Measurements from ENCODE around the gene PTEN.

The PTEN gene

DNA sequence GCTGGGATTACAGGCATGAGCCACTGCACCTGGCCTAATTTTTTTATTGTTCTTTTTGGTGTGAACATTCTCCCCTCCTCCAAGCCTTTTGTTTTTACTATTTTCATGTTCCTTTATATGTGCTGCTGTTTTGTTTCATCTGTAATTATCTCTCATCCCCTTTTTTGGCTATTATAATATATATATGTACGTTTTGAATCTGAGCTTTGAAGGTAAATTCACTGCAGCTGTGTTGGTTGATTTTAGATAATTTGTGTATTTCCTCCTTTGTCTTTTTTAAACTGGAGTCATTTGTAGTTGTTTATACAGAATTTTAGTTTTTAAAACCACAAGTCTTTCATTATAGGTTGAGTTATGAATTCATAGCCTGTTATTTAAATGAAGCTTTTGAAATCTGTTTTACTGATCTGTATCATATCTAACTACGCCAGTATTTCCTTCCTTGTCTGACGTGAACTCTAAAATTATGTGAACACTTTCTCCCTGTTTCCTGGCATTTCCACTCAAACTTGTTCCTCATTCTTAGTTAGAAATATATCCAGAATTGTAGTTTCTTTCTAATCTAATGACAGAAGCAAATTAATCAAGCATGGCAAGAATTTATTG is 54.9 kb downstream of the PTEN start:
- Histone ChIP-seq H3K27me3 (ENCODE audit: control insufficient read depth, insufficient read depth, low read length, poor library complexity, severe bottlenecking) (no peaks in the 10 kb centered on the region), H3K9me3 (ENCODE audit: control insufficient read depth, low read length) (no peaks in the 10 kb centered on the region), H3K4me3 (ENCODE audit: insufficient read depth, low read depth, low read length) (no peak overlapping the region), H3K27ac (ENCODE audit: insufficient read depth, low read depth, low read length, poor library complexity, severe bottlenecking) (no peak overlapping the region), H3K36me3 (ENCODE audit: control insufficient read depth, insufficient read depth, low read length) (no peaks in the 10 kb centered on the region), H3K4me1 (ENCODE audit: control insufficient read depth, insufficient read depth, low read length) (peaks cover 6% of the 10 kb centered on the region)
- 91 to 100% methylated on average over 2 to 3 of the region's 3 CpGs for WGBS, 2 experiments

DNA sequence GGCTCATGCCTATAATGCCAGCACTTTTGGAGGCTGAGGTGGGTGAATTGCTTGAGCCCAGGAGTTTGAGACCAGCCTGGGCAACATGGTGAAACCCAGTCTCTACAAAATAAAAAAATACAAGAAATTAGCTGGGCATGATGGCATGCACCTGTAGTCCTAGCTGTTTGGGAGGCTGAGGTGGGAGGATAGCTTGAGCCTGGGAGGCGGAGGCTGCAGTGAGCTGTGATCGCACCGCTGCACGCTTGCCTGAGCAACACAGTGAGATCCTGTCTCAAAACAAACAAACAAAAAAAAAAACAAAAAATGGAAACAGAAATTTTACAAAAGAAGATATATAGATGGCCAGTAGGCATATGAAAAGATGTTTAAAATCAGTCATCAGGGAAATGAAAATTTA is 57.1 kb downstream of the PTEN start:
- Histone ChIP-seq H3K4me3 (ENCODE audit: insufficient read depth, low read depth, low read length) (no peak overlapping the region), H3K4me1 (ENCODE audit: control insufficient read depth, insufficient read depth, low read length) (peaks cover 2% of the 10 kb centered on the region), H3K36me3 (ENCODE audit: control insufficient read depth, insufficient read depth, low read length) (no peaks in the 10 kb centered on the region), H3K27ac (ENCODE audit: insufficient read depth, low read depth, low read length, poor library complexity, severe bottlenecking) (no peak overlapping the region), H3K27me3 (ENCODE audit: control insufficient read depth, insufficient read depth, low read length, poor library complexity, severe bottlenecking) (no peaks in the 10 kb centered on the region), H3K9me3 (ENCODE audit: control insufficient read depth, low read length) (no peaks in the 10 kb centered on the region)
- 88 to 89% methylated on average over 4 of the region's 4 CpGs for WGBS, 2 experiments

DNA sequence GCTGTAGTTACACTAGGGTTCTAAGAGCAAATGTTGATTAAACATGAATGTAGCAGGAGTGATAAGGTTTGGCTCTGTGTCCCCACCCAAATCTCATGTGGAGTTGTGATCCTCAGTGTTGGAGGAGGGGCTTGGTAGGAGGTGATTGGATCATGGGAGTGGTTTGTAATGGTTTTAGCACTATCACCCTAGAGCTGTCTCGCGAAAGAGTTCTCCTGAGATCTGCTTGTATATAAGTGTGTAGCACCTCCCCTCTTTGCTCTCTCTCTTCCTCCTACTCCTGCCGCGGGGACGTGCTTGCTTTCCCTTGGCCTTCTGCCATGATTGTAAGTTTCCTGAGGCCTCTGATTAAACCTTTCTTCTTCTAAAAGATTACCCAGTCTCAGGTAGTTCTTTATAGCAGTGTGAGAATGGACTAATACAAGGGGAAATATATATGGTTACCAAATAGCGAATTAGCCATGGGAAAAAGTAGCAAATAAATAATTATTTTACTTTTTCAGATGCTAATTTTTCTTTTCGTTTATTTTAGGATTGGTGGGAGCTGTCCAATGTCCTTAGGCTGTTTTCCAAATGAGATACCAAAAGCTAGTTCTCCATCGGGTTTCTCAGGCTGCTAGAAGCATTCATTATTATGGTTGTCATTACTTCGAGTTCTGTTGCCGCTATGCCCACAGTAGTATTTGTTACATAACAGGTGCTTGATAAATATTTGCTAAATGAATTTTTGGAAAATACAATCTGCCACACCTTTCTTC is 58.7 kb downstream of the PTEN start:
- H3K36me3 ChIP-seq (ENCODE audit: control insufficient read depth, insufficient read depth, low read length) = no peaks in the 10 kb centered on the region
- no peak overlapping the region for H3K4me3 ChIP-seq (ENCODE audit: insufficient read depth, low read depth, low read length)
- no peaks in the 10 kb centered on the region for H3K9me3 ChIP-seq (ENCODE audit: control insufficient read depth, low read length)
- no peaks in the 10 kb centered on the region for H3K27me3 ChIP-seq (ENCODE audit: control insufficient read depth, insufficient read depth, low read length, poor library complexity, severe bottlenecking)
- H3K27ac ChIP-seq (ENCODE audit: insufficient read depth, low read depth, low read length, poor library complexity, severe bottlenecking) = no peak overlapping the region
- H3K4me1 ChIP-seq (ENCODE audit: control insufficient read depth, insufficient read depth, low read length) = no peaks in the 10 kb centered on the region
- 84 to 90% methylated on average over 8 to 9 of the region's 10 CpGs for WGBS, 2 experiments

DNA sequence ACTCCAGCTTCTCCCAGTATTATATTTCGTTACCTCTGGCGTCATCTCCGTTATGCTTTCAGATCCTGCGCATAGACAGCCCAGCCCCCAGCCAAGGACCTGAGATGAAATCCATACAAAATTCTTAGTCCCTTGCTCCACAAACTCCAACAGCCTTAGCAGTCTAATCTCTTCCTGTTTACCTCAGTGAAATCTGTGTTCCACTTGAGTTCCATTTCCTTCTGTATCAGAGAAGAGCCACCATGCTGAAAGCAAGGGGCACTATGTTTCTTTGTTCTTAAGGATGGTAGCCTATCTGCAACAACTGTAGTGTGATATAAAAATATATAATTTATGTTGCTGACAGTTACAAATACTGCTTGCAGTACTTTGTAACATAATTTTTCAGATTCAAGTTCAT is 59.8 kb downstream of the PTEN start:
- no peak overlapping the region for H3K27ac ChIP-seq (ENCODE audit: insufficient read depth, low read depth, low read length, poor library complexity, severe bottlenecking)
- no peak overlapping the region for H3K4me3 ChIP-seq (ENCODE audit: insufficient read depth, low read depth, low read length)
- no peaks in the 10 kb centered on the region for H3K36me3 ChIP-seq (ENCODE audit: control insufficient read depth, insufficient read depth, low read length)
- 96 to 97% methylated on average over 4 of the region's 4 CpGs for WGBS, 2 experiments
- no peaks in the 10 kb centered on the region for H3K27me3 ChIP-seq (ENCODE audit: control insufficient read depth, insufficient read depth, low read length, poor library complexity, severe bottlenecking)
- no peaks in the 10 kb centered on the region for H3K9me3 ChIP-seq (ENCODE audit: control insufficient read depth, low read length)
- H3K4me1 ChIP-seq (ENCODE audit: control insufficient read depth, insufficient read depth, low read length) = no peaks in the 10 kb centered on the region

DNA sequence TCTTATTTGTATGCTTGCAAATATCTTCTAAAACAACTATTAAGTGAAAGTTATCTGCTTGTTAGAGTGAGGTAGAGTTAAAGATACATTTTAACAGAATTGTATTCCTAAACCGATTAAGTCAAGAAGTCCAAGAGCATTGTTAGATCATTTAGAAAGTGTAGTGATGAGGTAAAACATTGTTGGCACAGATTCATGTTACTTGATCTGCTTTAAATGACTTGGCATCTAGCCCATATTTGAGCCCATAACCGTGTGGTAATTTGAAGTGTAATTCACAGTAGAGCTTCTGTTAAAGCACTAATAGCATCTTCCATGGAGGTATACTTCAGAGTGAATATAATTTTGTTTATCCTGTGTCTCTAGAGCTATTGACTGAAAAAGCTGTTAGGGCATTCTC is 62.1 kb downstream of the PTEN start:
- WGBS, 2 experiments = 88 to 91% methylated on average over 2 of the region's 2 CpGs
- Histone ChIP-seq H3K4me3 (ENCODE audit: insufficient read depth, low read depth, low read length) (no peak overlapping the region), H3K36me3 (ENCODE audit: control insufficient read depth, insufficient read depth, low read length) (no peaks in the 10 kb centered on the region), H3K4me1 (ENCODE audit: control insufficient read depth, insufficient read depth, low read length) (no peaks in the 10 kb centered on the region), H3K27ac (ENCODE audit: insufficient read depth, low read depth, low read length, poor library complexity, severe bottlenecking) (no peak overlapping the region), H3K9me3 (ENCODE audit: control insufficient read depth, low read length) (no peaks in the 10 kb centered on the region), H3K27me3 (ENCODE audit: control insufficient read depth, insufficient read depth, low read length, poor library complexity, severe bottlenecking) (no peaks in the 10 kb centered on the region)

DNA sequence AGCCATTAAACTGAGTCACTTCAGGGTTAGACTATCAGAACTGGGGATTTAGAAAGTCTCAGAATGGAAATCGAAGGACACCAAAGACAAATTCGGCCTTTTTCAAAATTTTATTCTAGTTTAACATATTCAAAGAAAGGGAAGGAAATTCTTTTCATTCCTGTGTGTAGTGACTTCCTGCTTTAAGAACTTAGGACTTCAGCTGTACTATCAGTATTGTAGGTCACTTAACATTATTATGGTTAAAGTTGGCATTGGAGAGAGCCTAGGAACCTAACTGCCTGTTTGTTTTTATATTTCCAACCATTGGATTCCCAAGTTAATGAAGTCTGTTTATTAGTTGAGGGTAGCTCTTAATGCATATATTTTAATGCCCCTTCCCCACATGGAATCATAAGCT is 63.7 kb downstream of the PTEN start:
- Histone ChIP-seq H3K27me3 (ENCODE audit: control insufficient read depth, insufficient read depth, low read length, poor library complexity, severe bottlenecking) (no peaks in the 10 kb centered on the region), H3K4me3 (ENCODE audit: insufficient read depth, low read depth, low read length) (no peak overlapping the region), H3K9me3 (ENCODE audit: control insufficient read depth, low read length) (no peaks in the 10 kb centered on the region), H3K27ac (ENCODE audit: insufficient read depth, low read depth, low read length, poor library complexity, severe bottlenecking) (no peak overlapping the region), H3K36me3 (ENCODE audit: control insufficient read depth, insufficient read depth, low read length) (no peaks in the 10 kb centered on the region), H3K4me1 (ENCODE audit: control insufficient read depth, insufficient read depth, low read length) (no peaks in the 10 kb centered on the region)
- WGBS, 2 experiments = 83% methylated on average over 1 of the region's 2 CpGs; no CpG with 5 or more reads in 1 of the 2 experiments

DNA sequence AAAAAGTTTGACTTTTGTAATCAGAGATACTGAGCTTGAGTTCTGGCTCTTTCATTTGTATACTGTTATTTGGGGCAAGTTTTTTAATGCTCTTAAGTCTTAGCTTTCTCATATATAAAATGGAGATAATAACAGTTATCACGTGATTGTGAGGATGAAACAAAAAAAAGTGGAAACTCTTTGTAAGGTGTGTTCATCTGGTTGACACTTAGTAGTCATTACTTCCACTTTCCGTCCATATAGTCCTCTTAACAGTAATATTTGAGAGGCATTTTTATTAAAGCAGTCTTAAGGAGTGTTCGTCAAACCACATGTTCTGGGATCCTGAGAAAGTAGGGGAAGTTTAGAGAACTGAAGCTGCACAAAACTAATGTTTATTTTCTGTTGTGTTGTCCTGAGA is 65.6 kb downstream of the PTEN start:
- Histone ChIP-seq H3K4me3 (ENCODE audit: insufficient read depth, low read depth, low read length) (no peak overlapping the region), H3K36me3 (ENCODE audit: control insufficient read depth, insufficient read depth, low read length) (peaks cover under 1% of the 10 kb centered on the region), H3K27me3 (ENCODE audit: control insufficient read depth, insufficient read depth, low read length, poor library complexity, severe bottlenecking) (no peaks in the 10 kb centered on the region), H3K9me3 (ENCODE audit: control insufficient read depth, low read length) (no peaks in the 10 kb centered on the region), H3K27ac (ENCODE audit: insufficient read depth, low read depth, low read length, poor library complexity, severe bottlenecking) (no peak overlapping the region), H3K4me1 (ENCODE audit: control insufficient read depth, insufficient read depth, low read length) (no peaks in the 10 kb centered on the region)
- WGBS, 2 experiments = 95 to 99% methylated on average over 2 to 3 of the region's 3 CpGs

DNA sequence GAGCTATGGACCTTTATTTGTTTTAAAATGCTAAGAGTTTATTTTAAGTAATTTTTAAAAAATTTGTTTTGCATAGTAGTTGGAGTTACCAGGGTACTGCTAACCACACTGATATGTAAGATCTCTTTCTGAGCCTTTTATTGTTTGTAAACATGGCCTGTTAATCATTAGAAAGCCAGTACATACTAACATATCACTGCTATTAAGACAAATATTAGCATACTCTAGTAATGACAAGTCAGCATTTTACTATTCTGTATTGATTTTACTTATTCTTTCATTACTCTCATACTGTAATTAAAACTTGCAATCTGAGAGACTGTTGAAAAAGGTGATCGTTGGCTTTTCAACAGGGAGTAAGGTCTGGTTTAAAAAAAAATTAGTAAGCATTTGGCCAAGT is 66.7 kb downstream of the PTEN start:
- 100% methylated on average over 1 of the region's 1 CpG; no CpG with 5 or more reads in 1 of the 2 experiments for WGBS, 2 experiments
- H3K27me3 ChIP-seq (ENCODE audit: control insufficient read depth, insufficient read depth, low read length, poor library complexity, severe bottlenecking) = no peaks in the 10 kb centered on the region

DNA sequence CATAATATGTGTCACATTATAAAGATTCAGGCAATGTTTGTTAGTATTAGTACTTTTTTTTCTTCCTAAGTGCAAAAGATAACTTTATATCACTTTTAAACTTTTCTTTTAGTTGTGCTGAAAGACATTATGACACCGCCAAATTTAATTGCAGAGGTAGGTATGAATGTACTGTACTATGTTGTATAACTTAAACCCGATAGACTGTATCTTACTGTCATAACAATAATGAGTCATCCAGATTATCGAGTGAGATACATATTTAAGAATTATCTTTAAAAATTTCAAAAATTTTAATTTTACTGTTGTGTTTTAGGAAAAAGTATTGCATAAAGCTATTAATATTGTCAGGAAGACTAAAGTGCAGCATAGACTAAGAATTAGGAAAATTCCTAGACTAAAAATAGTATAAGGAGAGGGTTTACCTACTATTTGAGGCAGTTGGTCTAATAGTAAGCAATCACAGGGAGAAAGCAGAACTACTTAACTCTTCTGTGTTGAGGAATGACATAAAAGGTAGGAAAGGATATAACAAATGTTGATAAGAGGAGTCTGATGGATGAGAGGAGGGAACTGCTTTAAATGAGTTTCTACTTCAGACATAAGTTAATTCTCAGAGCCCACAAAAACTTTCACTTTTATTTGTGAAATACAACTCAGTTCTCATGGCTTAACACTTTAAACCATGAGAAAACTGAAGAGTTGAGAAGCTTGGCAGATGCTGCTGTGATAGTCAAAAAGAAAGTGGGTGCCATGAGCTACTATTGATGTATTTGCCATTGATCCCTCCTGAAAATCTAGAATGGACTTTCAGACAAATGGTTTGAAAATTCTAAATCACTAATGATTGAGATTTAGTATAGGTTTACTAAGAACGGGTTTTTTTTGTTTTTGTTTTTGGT is 67.8 kb downstream of the PTEN start:
- no peaks in the 10 kb centered on the region for H3K9me3 ChIP-seq (ENCODE audit: control insufficient read depth, low read length)
- no peak overlapping the region for H3K4me3 ChIP-seq (ENCODE audit: insufficient read depth, low read depth, low read length)
- H3K27me3 ChIP-seq (ENCODE audit: control insufficient read depth, insufficient read depth, low read length, poor library complexity, severe bottlenecking) = no peaks in the 10 kb centered on the region
- H3K4me1 ChIP-seq (ENCODE audit: control insufficient read depth, insufficient read depth, low read length) = no peaks in the 10 kb centered on the region
- peaks cover 4% of the 10 kb centered on the region for H3K36me3 ChIP-seq (ENCODE audit: control insufficient read depth, insufficient read depth, low read length)
- H3K27ac ChIP-seq (ENCODE audit: insufficient read depth, low read depth, low read length, poor library complexity, severe bottlenecking) = no peak overlapping the region
- 70 to 96% methylated on average over 1 of the region's 4 CpGs for WGBS, 2 experiments

More for the DNA sequence above, 66.7 kb downstream of the PTEN start:
- no peaks in the 10 kb centered on the region for H3K4me1 ChIP-seq (ENCODE audit: control insufficient read depth, insufficient read depth, low read length)
- H3K4me3 ChIP-seq (ENCODE audit: insufficient read depth, low read depth, low read length) = no peak overlapping the region
- no peak overlapping the region for H3K27ac ChIP-seq (ENCODE audit: insufficient read depth, low read depth, low read length, poor library complexity, severe bottlenecking)
- H3K9me3 ChIP-seq (ENCODE audit: control insufficient read depth, low read length) = no peaks in the 10 kb centered on the region
- peaks cover 4% of the 10 kb centered on the region for H3K36me3 ChIP-seq (ENCODE audit: control insufficient read depth, insufficient read depth, low read length)

DNA sequence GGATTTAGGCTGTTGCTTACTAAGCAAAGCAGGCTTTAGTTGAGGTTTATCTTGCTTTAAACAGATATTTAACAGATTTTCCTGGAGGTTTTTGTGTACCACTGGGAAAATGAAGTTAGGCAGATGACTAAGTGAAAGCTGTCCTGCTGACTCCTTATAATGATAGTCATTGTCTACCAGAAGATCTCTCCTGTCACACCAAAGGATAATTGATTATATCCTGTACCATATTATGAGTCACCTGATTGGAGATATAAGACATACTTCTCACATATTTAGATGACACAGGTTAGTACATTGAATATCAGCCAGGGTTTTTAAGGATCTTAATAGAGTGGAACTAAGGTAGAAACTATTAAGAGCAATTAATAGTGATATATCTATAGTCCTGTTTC is 68.4 kb downstream of the PTEN start:
- peaks cover 4% of the 10 kb centered on the region for H3K36me3 ChIP-seq (ENCODE audit: control insufficient read depth, insufficient read depth, low read length)
- H3K9me3 ChIP-seq (ENCODE audit: control insufficient read depth, low read length) = no peaks in the 10 kb centered on the region
- H3K27ac ChIP-seq (ENCODE audit: insufficient read depth, low read depth, low read length, poor library complexity, severe bottlenecking) = no peak overlapping the region
- no peaks in the 10 kb centered on the region for H3K27me3 ChIP-seq (ENCODE audit: control insufficient read depth, insufficient read depth, low read length, poor library complexity, severe bottlenecking)
- H3K4me1 ChIP-seq (ENCODE audit: control insufficient read depth, insufficient read depth, low read length) = no peaks in the 10 kb centered on the region
- H3K4me3 ChIP-seq (ENCODE audit: insufficient read depth, low read depth, low read length) = no peak overlapping the region

All from ectodermal cell (in vitro differentiated cells).